Endothelial cell of umbilical vein (primary cell): ENCODE results near the gene C1orf35. TPM values are rescaled to one million over a fixed set of nuclear protein-coding genes. Genes with fewer than 3 reads are reported as not detected.
A peak's percentile ranks its signal among the peaks of the same experiment; 100 is the strongest.

Source experiments
- BruUV-seq: library from RNA; stranded (reverse); fragments of 400-500 nt; replicated peaks from 2 replicates; lab custom pipeline; 2021; lab: Mats Ljungman, UMichigan
- CTCF ChIA-PET: fragments of 300-600, 350-600 bp; sonication (Branson Sonifier 250); formaldehyde crosslinking; loops from one replicate; lab custom pipeline; 2021; ENCODE audit warnings: antibody characterized with exemption, inconsistent platforms; lab: Charles Lee
- POLR2A ChIA-PET: fragments of 300-600, 350-600 bp; sonication (Branson Sonifier 250); formaldehyde crosslinking; loops from one replicate; lab custom pipeline; 2021; ENCODE audit warnings: antibody characterized with exemption, inconsistent platforms; lab: Charles Lee
- DNase-seq: peaks from one replicate; pipeline ENCODE4 v3.0.0-alpha.2; 2011; ENCODE audit warnings: low read depth, low spot score
- FAIRE-seq: peaks from 2 replicates; lab custom pipeline; 2011; peaks lifted over from hg19 to GRCh38; lab: Jason Lieb, UNC
- H2AFZ ChIP-seq: 2 replicates; pipeline ENCODE4 v1.6.0; 2012; ENCODE audit warnings: low read depth, low read length, control low read depth, inconsistent platforms
- H3K27ac ChIP-seq: 2 replicates; pipeline ENCODE4 v1.5.1; 2011; ENCODE audit warnings: low read depth, mild to moderate bottlenecking, control low read depth, low read length, moderate library complexity; ENCODE audit not compliant: insufficient read depth
- H3K27me3 ChIP-seq, 2 experiments: 2 replicates each; pipeline versions ENCODE4 v1.6.0 to v1.6.1; 2011; ENCODE audit warnings: low read length in 2 of 2, mixed read lengths in 1 of 2; ENCODE audit not compliant: control insufficient read depth in 2 of 2, insufficient read depth in 2 of 2
- H3K36me3 ChIP-seq, 2 experiments: 2 replicates in 1 of 2; 3 replicates in 1 of 2; pipeline ENCODE4 v1.5.1; 2011; ENCODE audit warnings: low read length in 2 of 2, mild to moderate bottlenecking in 1 of 2, moderate library complexity in 1 of 2; ENCODE audit not compliant: control insufficient read depth in 2 of 2, insufficient read depth in 2 of 2; ENCODE audit errors: extremely low read depth in 1 of 2
- H3K4me1 ChIP-seq: 3 replicates; pipeline ENCODE4 v1.5.1; 2011; ENCODE audit warnings: mild to moderate bottlenecking, low read length; ENCODE audit not compliant: control insufficient read depth, insufficient read depth; ENCODE audit errors: extremely low read depth
- H3K4me2 ChIP-seq: 2 replicates; pipeline ENCODE4 v1.6.1; 2011; ENCODE audit warnings: low read length, control low read depth, mixed read lengths; ENCODE audit not compliant: insufficient read depth
- H3K4me3 ChIP-seq, 3 experiments: fragments of 200-600 bp in 1 of 3; sonication (generic), shearing (Covaris generic) in 1 of 3; replicated peaks in 1 of 3; 2 replicates each; pipeline ENCODE4 v1.5.1; 2011 to 2016; ENCODE audit warnings: control low read depth in 3 of 3, low read length in 3 of 3, mild to moderate bottlenecking in 2 of 3, inconsistent platforms in 1 of 3, low read depth in 1 of 3, moderate library complexity in 1 of 3; ENCODE audit not compliant: insufficient read depth in 1 of 3
- H3K79me2 ChIP-seq: 2 replicates; pipeline ENCODE4 v1.6.0; 2012; ENCODE audit warnings: low read length, inconsistent platforms; ENCODE audit not compliant: control insufficient read depth, insufficient read depth
- H3K9ac ChIP-seq: replicated peaks from 2 replicates; pipeline ENCODE3; 2011; ENCODE audit warnings: low read length, control low read depth; ENCODE audit not compliant: insufficient read depth; ENCODE audit errors: extremely low read depth
- H3K9me1 ChIP-seq: replicated peaks from 3 replicates; pipeline ENCODE4 v1.6.0; 2011; ENCODE audit warnings: mild to moderate bottlenecking, low read length; ENCODE audit not compliant: control insufficient read depth, insufficient read depth; ENCODE audit errors: extremely low read depth
- H3K9me3 ChIP-seq: replicated peaks from 2 replicates; pipeline ENCODE4 v1.5.1; 2012; ENCODE audit warnings: low read length, inconsistent platforms; ENCODE audit not compliant: control insufficient read depth, insufficient read depth
- H4K20me1 ChIP-seq: replicated peaks from 2 replicates; pipeline ENCODE3; 2011; ENCODE audit warnings: mild to moderate bottlenecking, low read length; ENCODE audit not compliant: control insufficient read depth, insufficient read depth; ENCODE audit errors: extremely low read depth
- EZH2 ChIP-seq: IDR thresholded peaks from 2 replicates; pipeline ENCODE4 v1.6.1; 2012; ENCODE audit warnings: borderline replicate concordance, low read depth, mild to moderate bottlenecking, moderate library complexity, low read length, inconsistent platforms; ENCODE audit not compliant: severe bottlenecking
- FOS ChIP-seq: IDR thresholded peaks from 2 replicates; pipeline ENCODE4 v1.6.1; 2011; ENCODE audit warnings: mild to moderate bottlenecking, low read length, moderate library complexity, borderline replicate concordance; ENCODE audit not compliant: insufficient read depth
- GATA2 ChIP-seq: IDR thresholded peaks from 2 replicates; pipeline ENCODE4 v1.7.0; 2011; ENCODE audit warnings: low read depth, mild to moderate bottlenecking, moderate library complexity, mixed read lengths, low read length; ENCODE audit not compliant: insufficient read length, insufficient read depth
- JUN ChIP-seq: IDR thresholded peaks from 2 replicates; pipeline ENCODE4 v1.6.1; 2011; ENCODE audit warnings: borderline replicate concordance, low read depth; ENCODE audit not compliant: insufficient read length, insufficient read depth
- MYC ChIP-seq: IDR thresholded peaks from one replicate; pipeline ENCODE4 v1.6.1; 2011; ENCODE audit warnings: mild to moderate bottlenecking, low read depth, low read length
- POLR2A ChIP-seq: IDR thresholded peaks from 2 replicates; pipeline ENCODE4 v1.6.1; 2012; ENCODE audit warnings: low read depth, mild to moderate bottlenecking, control low read depth, low read length
- POLR2AphosphoS5 ChIP-seq: IDR thresholded peaks from 2 replicates; pipeline ENCODE4 v1.6.1; 2012; ENCODE audit warnings: low read depth, mild to moderate bottlenecking, control low read depth, low read length, moderate library complexity; ENCODE audit not compliant: insufficient read depth
- dilution Hi-C: fragments of 300-500 bp; cut with MboI; formaldehyde crosslinking; loops from one replicate; pipeline ENCODE4 v1.15.0; 2019; ENCODE audit warnings: low sequenced_read_pairs; ENCODE audit not compliant: extremely low pct_ligation_motif_present
- intact Hi-C: fragments of 100-400 bp; cut with micrococcal nuclease; formaldehyde crosslinking; loops from one replicate; pipeline ENCODE4 v1.10.0; 2022
- polyA plus RNA-seq, 4 experiments: library from polyadenylated mRNA; depleted of rRNA in 3 of 4; stranded (reverse) in 3 of 4; unstranded in 1 of 4; fragments of >200 nt; gene quantifications; 2 replicates each; pipeline versions ENCODE4 v1.2.1 to v1.2.3, GENCODE V29; 2011 to 2012; ENCODE audit warnings: missing spikeins in 1 of 4
- total RNA-seq: library from RNA; stranded (reverse); gene quantifications from 2 replicates; pipeline ENCODE4 v1.2.3, GENCODE V29; 2021
- TF ChIP-seq, protein P1 (sequence below), 2 donors: IDR thresholded peaks; 1 replicate in 1 of 2; 2 replicates in 1 of 2; pipeline ENCODE4 v1.5.1; 2011; ENCODE audit warnings: low read length in 2 of 2, mild to moderate bottlenecking in 2 of 2, moderate library complexity in 2 of 2, control low read depth in 1 of 2, inconsistent platforms in 1 of 2, low read depth in 1 of 2; ENCODE audit not compliant: insufficient read depth in 1 of 2; ENCODE audit errors: extremely low read depth in 1 of 2
- TF ChIP-seq, protein P2 (sequence below): IDR thresholded peaks from 2 replicates; pipeline ENCODE4 v1.6.1; 2011; ENCODE audit not compliant: insufficient read depth, insufficient read length

The C1orf35 gene
- total and polyA plus RNA-seq, 2 donors (not counting 3 experiments of a cell fraction or from before 2014, with no cell fraction given) = 19.9 to 21.7 TPM

DNA sequence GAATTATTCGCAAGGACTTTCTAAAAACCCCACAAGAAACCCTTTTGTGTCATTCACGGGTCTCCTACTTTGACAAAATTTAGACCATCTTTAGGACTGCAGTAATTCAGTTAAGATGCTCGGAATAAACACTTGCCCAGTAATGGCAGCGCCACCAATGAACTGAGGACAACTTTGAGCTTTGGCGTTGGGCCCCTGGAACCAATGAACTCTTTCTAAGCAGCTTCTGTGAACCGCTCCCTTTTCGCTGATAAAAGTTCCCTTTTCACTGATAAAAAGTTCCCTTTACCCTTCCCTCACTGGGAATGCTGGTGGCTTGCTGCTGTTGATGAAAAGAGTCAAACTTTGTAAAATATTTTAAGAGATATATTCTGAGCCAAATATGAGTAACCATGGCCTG, 7.4 kb upstream of the C1orf35 start:
- Histone ChIP-seq H3K9ac (no peak overlapping the region), H3K9me3 (no peaks in the 10 kb centered on the region), H3K36me3 (peaks cover 0 to 8% of the 10 kb centered on the region in 2 experiments), H3K4me2 (no peak overlapping the region), H3K4me3 (no peak overlapping the region), H3K79me2 (peaks cover 13% of the 10 kb centered on the region), H3K9me1 (no peaks in the 10 kb centered on the region), H2AFZ (no peak overlapping the region), H4K20me1 (no peaks in the 10 kb centered on the region), H3K27ac (no peak overlapping the region), H3K4me1 (peaks cover 13% of the 10 kb centered on the region), H3K27me3 (no peaks in the 10 kb centered on the region)
- ChIA-PET CTCF (interaction anchor here (1.2 to 2.1 kb wide), 3 partner anchors 20 to 111 kb away, joined by 9 to 16 read pairs (median 10); no protein-coding TSS in a partner anchor), POLR2A (no interaction called here)
- FAIRE-seq = no peak
- no peak for DNase-seq
- intact Hi-C loops = no loop called here
- TF ChIP-seq, protein P1, sequence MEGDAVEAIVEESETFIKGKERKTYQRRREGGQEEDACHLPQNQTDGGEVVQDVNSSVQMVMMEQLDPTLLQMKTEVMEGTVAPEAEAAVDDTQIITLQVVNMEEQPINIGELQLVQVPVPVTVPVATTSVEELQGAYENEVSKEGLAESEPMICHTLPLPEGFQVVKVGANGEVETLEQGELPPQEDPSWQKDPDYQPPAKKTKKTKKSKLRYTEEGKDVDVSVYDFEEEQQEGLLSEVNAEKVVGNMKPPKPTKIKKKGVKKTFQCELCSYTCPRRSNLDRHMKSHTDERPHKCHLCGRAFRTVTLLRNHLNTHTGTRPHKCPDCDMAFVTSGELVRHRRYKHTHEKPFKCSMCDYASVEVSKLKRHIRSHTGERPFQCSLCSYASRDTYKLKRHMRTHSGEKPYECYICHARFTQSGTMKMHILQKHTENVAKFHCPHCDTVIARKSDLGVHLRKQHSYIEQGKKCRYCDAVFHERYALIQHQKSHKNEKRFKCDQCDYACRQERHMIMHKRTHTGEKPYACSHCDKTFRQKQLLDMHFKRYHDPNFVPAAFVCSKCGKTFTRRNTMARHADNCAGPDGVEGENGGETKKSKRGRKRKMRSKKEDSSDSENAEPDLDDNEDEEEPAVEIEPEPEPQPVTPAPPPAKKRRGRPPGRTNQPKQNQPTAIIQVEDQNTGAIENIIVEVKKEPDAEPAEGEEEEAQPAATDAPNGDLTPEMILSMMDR (IDR thresholded peaks at IDR 0.05; ENCODE audit: extremely low read depth in 1 of 2, insufficient read depth in 1 of 2, low read depth in 1 of 2, low read length in 2 of 2) = no peak
- no peak for TF ChIP-seq POLR2A
- no peak for TF ChIP-seq MYC
- TF ChIP-seq GATA2 = no peak
- TF ChIP-seq EZH2 = no peak
- TF ChIP-seq, protein P2, sequence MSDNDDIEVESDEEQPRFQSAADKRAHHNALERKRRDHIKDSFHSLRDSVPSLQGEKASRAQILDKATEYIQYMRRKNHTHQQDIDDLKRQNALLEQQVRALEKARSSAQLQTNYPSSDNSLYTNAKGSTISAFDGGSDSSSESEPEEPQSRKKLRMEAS = no peak
- no peak for TF ChIP-seq POLR2AphosphoS5
- no peak for TF ChIP-seq JUN
- TF ChIP-seq FOS = no peak
- dilution Hi-C loops = no loop called here
- BruUV-seq = TSS peak; percentile 57
